Measurements from ENCODE around the gene SLC4A8.

Gene SLC4A8

DNA sequence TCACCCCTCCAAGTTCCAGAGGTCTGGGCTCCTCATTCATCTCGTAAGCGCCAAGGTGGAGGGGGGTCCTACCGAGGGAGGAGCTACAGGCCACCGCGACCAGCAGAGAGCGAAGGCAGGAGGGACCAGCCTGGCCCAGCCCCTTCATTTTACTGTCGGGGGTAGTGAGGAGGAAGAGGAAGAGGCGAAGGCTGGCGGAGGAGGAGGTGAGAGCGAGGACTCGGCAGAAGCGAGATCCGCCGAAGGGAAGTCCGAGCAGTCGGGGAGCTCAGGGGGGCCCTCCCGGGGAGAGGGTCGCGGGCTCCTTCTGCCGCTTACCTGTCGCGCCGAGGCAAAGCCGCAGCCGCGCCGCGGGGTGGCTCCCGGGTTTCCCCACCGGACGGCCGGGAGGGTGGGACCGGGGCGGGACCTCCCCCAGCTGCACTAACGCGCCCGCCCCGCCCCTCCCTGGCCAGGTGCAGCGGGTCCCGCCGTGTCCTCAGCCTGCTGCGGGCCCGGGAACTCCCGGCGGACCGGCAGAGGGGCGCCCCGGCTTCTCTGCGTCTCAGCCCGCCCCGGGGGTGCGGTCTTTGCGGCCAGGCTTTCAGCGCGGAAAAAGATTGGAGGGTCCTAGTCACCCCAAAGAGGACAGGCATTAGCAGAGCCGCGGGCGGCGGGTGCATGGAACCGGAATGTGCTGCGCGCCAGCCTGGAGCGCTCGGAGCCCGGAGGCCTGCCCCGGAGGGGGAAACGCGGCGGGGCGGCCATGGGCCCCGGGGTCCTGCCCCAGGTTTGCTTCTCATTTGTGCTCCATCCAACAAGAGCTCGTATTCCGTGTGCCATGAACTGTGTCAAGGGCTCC, 33.1 kb upstream of the SLC4A8 start, which contains the start of gene GALNT6:
Gene GALNT6 (minus strand): TSS at position 124 of the 841 bp plus-strand sequence. CDS start 11,625 bp downstream, outside the sequence.
- ATAC-seq: peak; percentile 50
- TF ChIP-seq, protein P1, sequence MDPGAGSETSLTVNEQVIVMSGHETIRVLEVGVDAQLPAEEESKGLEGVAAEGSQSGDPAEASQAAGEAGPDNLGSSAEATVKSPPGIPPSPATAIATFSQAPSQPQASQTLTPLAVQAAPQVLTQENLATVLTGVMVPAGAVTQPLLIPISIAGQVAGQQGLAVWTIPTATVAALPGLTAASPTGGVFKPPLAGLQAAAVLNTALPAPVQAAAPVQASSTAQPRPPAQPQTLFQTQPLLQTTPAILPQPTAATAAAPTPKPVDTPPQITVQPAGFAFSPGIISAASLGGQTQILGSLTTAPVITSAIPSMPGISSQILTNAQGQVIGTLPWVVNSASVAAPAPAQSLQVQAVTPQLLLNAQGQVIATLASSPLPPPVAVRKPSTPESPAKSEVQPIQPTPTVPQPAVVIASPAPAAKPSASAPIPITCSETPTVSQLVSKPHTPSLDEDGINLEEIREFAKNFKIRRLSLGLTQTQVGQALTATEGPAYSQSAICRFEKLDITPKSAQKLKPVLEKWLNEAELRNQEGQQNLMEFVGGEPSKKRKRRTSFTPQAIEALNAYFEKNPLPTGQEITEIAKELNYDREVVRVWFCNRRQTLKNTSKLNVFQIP (CRISPR knock-in tag; IDR thresholded peaks at IDR 0.05; ENCODE audit: borderline replicate concordance, low read depth): no peak
- TF ChIP-seq GLIS3 (CRISPR knock-in tag; IDR thresholded peaks at IDR 0.05) (no peak), PPARA (CRISPR knock-in tag; IDR thresholded peaks at IDR 0.05; ENCODE audit: borderline replicate concordance) (no peak), CSDC2 (CRISPR knock-in tag; IDR thresholded peaks at IDR 0.05) (no peak), RARB (CRISPR knock-in tag; IDR thresholded peaks at IDR 0.05) (no peak), ESRRG (CRISPR knock-in tag; IDR thresholded peaks at IDR 0.05) (no peak), TOX (CRISPR knock-in tag; IDR thresholded peaks at IDR 0.05; ENCODE audit: borderline replicate concordance) (no peak), ZNF70 (CRISPR knock-in tag; IDR thresholded peaks at IDR 0.05) (no peak), ZNF8 (CRISPR knock-in tag; IDR thresholded peaks at IDR 0.05) (no peak), ZFP3 (CRISPR knock-in tag; IDR thresholded peaks at IDR 0.05) (no peak), ZFP30 (CRISPR knock-in tag; IDR thresholded peaks at IDR 0.05) (no peak), ZC3H10 (CRISPR knock-in tag; IDR thresholded peaks at IDR 0.05) (no peak), CSRNP3 (CRISPR knock-in tag; IDR thresholded peaks at IDR 0.05) (no peak), ZNF565 (CRISPR knock-in tag; conservative IDR thresholded peaks at IDR 0.05; ENCODE audit: low read depth) (no peak), ARNTL (CRISPR knock-in tag; IDR thresholded peaks at IDR 0.05; ENCODE audit: borderline replicate concordance, low read depth) (no peak), TCF4 (CRISPR knock-in tag; IDR thresholded peaks at IDR 0.05; ENCODE audit: borderline replicate concordance) (no peak), SNAI2 (CRISPR knock-in tag; IDR thresholded peaks at IDR 0.05) (no peak)
- TF ChIP-seq, protein P2, sequence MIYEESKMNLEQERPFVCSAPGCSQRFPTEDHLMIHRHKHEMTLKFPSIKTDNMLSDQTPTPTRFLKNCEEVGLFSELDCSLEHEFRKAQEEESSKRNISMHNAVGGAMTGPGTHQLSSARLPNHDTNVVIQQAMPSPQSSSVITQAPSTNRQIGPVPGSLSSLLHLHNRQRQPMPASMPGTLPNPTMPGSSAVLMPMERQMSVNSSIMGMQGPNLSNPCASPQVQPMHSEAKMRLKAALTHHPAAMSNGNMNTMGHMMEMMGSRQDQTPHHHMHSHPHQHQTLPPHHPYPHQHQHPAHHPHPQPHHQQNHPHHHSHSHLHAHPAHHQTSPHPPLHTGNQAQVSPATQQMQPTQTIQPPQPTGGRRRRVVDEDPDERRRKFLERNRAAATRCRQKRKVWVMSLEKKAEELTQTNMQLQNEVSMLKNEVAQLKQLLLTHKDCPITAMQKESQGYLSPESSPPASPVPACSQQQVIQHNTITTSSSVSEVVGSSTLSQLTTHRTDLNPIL (CRISPR knock-in tag; IDR thresholded peaks at IDR 0.05; ENCODE audit: low read depth): no peak
- TF ChIP-seq, protein P3, sequence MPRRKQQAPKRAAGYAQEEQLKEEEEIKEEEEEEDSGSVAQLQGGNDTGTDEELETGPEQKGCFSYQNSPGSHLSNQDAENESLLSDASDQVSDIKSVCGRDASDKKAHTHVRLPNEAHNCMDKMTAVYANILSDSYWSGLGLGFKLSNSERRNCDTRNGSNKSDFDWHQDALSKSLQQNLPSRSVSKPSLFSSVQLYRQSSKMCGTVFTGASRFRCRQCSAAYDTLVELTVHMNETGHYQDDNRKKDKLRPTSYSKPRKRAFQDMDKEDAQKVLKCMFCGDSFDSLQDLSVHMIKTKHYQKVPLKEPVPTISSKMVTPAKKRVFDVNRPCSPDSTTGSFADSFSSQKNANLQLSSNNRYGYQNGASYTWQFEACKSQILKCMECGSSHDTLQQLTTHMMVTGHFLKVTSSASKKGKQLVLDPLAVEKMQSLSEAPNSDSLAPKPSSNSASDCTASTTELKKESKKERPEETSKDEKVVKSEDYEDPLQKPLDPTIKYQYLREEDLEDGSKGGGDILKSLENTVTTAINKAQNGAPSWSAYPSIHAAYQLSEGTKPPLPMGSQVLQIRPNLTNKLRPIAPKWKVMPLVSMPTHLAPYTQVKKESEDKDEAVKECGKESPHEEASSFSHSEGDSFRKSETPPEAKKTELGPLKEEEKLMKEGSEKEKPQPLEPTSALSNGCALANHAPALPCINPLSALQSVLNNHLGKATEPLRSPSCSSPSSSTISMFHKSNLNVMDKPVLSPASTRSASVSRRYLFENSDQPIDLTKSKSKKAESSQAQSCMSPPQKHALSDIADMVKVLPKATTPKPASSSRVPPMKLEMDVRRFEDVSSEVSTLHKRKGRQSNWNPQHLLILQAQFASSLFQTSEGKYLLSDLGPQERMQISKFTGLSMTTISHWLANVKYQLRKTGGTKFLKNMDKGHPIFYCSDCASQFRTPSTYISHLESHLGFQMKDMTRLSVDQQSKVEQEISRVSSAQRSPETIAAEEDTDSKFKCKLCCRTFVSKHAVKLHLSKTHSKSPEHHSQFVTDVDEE (CRISPR knock-in tag; IDR thresholded peaks at IDR 0.05): no peak

GRCh38 chr12:51392556-51393237, 31.9 kb upstream of the SLC4A8 start:
- TF ChIP-seq, protein P4, sequence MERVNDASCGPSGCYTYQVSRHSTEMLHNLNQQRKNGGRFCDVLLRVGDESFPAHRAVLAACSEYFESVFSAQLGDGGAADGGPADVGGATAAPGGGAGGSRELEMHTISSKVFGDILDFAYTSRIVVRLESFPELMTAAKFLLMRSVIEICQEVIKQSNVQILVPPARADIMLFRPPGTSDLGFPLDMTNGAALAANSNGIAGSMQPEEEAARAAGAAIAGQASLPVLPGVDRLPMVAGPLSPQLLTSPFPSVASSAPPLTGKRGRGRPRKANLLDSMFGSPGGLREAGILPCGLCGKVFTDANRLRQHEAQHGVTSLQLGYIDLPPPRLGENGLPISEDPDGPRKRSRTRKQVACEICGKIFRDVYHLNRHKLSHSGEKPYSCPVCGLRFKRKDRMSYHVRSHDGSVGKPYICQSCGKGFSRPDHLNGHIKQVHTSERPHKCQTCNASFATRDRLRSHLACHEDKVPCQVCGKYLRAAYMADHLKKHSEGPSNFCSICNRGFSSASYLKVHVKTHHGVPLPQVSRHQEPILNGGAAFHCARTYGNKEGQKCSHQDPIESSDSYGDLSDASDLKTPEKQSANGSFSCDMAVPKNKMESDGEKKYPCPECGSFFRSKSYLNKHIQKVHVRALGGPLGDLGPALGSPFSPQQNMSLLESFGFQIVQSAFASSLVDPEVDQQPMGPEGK (CRISPR knock-in tag; IDR thresholded peaks at IDR 0.05; ENCODE audit: borderline replicate concordance): no peak
- TF ChIP-seq RARB (CRISPR knock-in tag; IDR thresholded peaks at IDR 0.05): no peak
- no peak for TF ChIP-seq GLIS3 (CRISPR knock-in tag; IDR thresholded peaks at IDR 0.05)
- no peak for TF ChIP-seq CSRNP3 (CRISPR knock-in tag; IDR thresholded peaks at IDR 0.05)
- no peak for TF ChIP-seq ZNF8 (CRISPR knock-in tag; IDR thresholded peaks at IDR 0.05)
- ATAC-seq: no peak
